ENCODE results near the gene LMOD1. TPM values are rescaled to one million over a fixed set of nuclear protein-coding genes. Genes with fewer than 3 reads are reported as not detected.
A peak's percentile ranks its signal among the peaks of the same experiment; 100 is the strongest.
"Not testable (repeated sequence)": the region's sequence is repeated elsewhere in the genome, so short reads cannot be mapped to it uniquely, and the experiment has no call there.

LMOD1 gene
- total RNA-seq, 1 donor from 2014 or later, result 0.25 TPM

GRCh38 chr1:201870397-201870796, 76.0 kb downstream of the LMOD1 start:
- no peak for DNase-seq (ENCODE audit: low read depth)

DNA sequence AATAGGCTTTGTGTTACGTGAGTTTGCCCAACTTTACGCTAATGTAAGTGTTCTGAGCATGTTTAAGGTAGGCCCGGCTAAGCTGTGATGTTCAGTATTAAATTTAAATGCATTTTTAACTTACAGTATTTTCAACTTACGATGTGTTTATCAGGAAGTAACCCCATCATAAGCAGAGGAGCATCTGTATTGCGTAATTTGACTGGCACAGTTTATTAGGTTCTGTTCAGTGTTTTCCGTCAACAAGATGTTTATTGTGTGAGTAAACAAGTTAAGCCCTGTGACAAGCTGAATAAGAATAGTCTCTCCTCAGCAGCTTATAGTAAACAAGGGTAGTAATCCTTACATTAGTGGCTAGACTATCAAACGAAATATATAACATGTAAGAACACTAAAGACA, 84.9 kb downstream of the LMOD1 start:
- DNase-seq (ENCODE audit: low read depth), result no peak

DNA sequence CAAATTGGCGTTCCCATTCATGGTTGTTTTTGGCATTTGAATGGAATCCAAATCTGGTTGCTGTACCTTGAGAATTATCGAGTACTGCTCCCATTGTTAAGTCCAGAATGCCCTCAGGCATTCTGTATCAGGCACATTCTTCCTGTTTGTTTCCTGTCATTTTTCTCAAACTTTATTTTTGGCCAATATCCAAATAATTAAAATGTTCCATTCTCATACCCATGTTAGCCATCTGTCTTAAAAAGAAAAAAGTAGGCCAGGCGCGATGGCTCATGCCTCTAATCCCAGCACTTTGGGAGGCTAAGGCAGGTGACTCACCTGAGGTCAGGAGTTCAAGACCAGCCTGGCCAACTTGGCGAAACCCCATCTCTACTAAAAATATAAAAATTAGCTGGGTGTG, 86.9 kb downstream of the LMOD1 start:
- no peak for DNase-seq (ENCODE audit: low read depth)

- DNase-seq (ENCODE audit: low read depth), result not testable (repeated sequence)
Measured at GRCh38 chr1:201856722-201857121, 89.6 kb downstream of the LMOD1 start.

GRCh38 chr1:201851949-201852348, 94.4 kb downstream of the LMOD1 start:
- no peak for DNase-seq (ENCODE audit: low read depth)

DNA sequence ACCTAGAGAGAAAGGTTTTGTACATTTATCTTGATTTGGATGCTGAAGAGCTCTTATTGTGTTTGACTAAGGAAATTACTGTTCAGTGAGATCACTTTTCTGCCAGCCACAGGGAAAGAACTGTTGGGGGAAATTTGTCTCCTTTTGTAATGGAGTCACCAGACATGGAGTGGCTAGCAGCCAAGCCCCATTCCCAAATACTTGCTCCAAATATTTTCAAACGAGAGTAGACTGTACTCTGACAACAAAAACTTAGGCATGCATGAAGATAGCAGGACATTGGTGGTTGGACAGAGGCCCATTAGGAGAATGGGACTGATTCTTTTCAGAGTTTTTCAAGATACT, 96.3 kb downstream of the LMOD1 start:
- peak; percentile 82 for DNase-seq (ENCODE audit: low read depth)

GRCh38 chr1:201849372-201850052, 96.8 kb downstream of the LMOD1 start:
- DNase-seq (ENCODE audit: low read depth), result no peak

- no peak for DNase-seq (ENCODE audit: low read depth)
Measured at GRCh38 chr1:201848230-201848629, 98.1 kb downstream of the LMOD1 start.

- DNase-seq (ENCODE audit: low read depth), result no peak
Measured at GRCh38 chr1:201847150-201847549, 99.2 kb downstream of the LMOD1 start.

Other genes starting within 250 kb of the LMOD1 start
- 15.6 and 31.5 TPM in 2 replicates for gene IPO9, start 117.4 kb downstream of the LMOD1 start, total RNA-seq
- gene SHISA4, start 57.6 kb downstream of the LMOD1 start, total RNA-seq, result 11.8 and 16.1 TPM in 2 replicates
- gene TIMM17A, start 9.0 kb upstream of the LMOD1 start, total RNA-seq, result 72.0 and 127 TPM in 2 replicates
- 91.0 and 104 TPM in 2 replicates for gene RNPEP, start 36.1 kb upstream of the LMOD1 start, total RNA-seq
- gene ELF3, start 64.0 kb upstream of the LMOD1 start, total RNA-seq, result 277 and 307 TPM in 2 replicates
- gene GPR37L1, start 176.4 kb upstream of the LMOD1 start, total RNA-seq, result 0.15 and 0.35 TPM in 2 replicates
- gene ARL8A, start 198.2 kb upstream of the LMOD1 start, total RNA-seq, result 37.2 and 47.9 TPM in 2 replicates
- gene PTPN7, start 214.1 kb upstream of the LMOD1 start, total RNA-seq, result not detected in 2 replicates
- 0.05 TPM in 1 of 2 replicates, not detected in the other for gene LGR6, start 247.3 kb upstream of the LMOD1 start, total RNA-seq